ENCODE measurements around the gene ARHGEF10L. TPM values are rescaled to one million over a fixed set of nuclear protein-coding genes. Genes with fewer than 3 reads are reported as not detected.

Gene ARHGEF10L
- total RNA-seq, 1 donor: 39.1 TPM

DNA sequence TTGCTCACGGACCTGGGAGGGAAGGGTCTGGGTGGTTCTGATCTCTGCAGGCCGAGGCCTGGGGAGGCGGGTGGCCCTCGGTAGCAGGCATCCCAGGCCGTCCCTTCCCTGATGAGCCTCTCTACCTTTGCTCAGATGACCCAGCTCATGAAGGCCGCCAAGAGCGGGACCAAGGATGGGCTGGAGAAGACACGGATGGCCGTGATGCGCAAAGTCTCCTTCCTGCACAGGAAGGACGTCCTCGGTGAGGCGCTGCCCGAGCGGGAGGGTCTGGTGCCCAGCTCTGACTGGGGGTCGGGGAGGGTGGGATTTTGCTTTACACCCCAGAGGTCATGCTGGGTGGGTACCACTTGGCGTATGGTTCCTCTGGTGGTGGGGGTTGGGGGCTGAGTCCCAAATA, 76.5 kb downstream of the ARHGEF10L start:
- H3K27ac ChIP-seq (ENCODE audit: low read depth, low read length): no peak overlapping the region
- no peak overlapping the region for H2AFZ ChIP-seq (ENCODE audit: low read length)
- H3K27me3 ChIP-seq (ENCODE audit: insufficient read depth, low read length): no peaks in the 10 kb centered on the region
- H3K36me3 ChIP-seq (ENCODE audit: insufficient read depth, low read length): no peaks in the 10 kb centered on the region
- H3K79me2 ChIP-seq (ENCODE audit: insufficient read depth, low read length): peaks cover 25% of the 10 kb centered on the region
- H3K4me2 ChIP-seq (ENCODE audit: insufficient read depth, low read length): no peak overlapping the region
- H4K20me1 ChIP-seq (ENCODE audit: insufficient read depth, low read length): no peaks in the 10 kb centered on the region
- H3K4me1 ChIP-seq (ENCODE audit: insufficient read depth, low read length): peaks cover 26% of the 10 kb centered on the region
- peak; percentile 21 for DNase-seq (ENCODE audit: insufficient read length, low spot score, missing footprints)
- TF ChIP-seq, protein P1, sequence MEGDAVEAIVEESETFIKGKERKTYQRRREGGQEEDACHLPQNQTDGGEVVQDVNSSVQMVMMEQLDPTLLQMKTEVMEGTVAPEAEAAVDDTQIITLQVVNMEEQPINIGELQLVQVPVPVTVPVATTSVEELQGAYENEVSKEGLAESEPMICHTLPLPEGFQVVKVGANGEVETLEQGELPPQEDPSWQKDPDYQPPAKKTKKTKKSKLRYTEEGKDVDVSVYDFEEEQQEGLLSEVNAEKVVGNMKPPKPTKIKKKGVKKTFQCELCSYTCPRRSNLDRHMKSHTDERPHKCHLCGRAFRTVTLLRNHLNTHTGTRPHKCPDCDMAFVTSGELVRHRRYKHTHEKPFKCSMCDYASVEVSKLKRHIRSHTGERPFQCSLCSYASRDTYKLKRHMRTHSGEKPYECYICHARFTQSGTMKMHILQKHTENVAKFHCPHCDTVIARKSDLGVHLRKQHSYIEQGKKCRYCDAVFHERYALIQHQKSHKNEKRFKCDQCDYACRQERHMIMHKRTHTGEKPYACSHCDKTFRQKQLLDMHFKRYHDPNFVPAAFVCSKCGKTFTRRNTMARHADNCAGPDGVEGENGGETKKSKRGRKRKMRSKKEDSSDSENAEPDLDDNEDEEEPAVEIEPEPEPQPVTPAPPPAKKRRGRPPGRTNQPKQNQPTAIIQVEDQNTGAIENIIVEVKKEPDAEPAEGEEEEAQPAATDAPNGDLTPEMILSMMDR (IDR thresholded peaks at IDR 0.05; ENCODE audit: extremely low read depth, low read depth, low read length): no peak
- no peaks in the 10 kb centered on the region for H3K9me3 ChIP-seq (ENCODE audit: low read depth, low read length)
- H3K4me3 ChIP-seq (ENCODE audit: insufficient read depth, low read length): no peak overlapping the region

DNA sequence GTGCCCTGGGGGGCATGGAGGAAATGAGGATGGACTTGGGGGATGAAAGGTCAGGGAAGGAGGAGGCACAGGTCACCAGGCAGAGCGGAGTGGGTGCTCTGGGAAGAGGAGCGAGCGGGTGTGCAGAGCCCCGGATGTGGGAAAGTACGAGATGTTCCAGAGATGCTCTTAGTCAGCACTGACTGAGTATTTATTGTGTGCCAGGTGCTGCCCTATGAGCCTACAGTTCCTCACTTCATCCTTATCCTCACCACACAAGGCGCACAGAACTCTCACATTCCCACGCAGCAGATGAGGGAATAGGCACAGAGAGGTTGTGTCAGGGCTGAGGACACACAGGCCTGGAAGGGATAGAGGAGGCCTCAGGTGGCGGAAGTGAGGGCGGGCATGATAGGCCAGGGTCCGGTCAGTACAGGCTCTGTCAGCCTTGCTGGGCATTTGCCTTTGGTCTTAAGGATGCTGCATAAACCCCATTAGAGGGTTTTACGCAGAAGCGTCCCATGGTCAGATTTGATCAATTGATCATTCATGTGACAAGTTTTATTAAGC, 77.3 kb downstream of the ARHGEF10L start:
- H3K9me3 ChIP-seq (ENCODE audit: low read depth, low read length): no peaks in the 10 kb centered on the region
- no peak overlapping the region for H3K4me3 ChIP-seq (ENCODE audit: insufficient read depth, low read length)
- DNase-seq (ENCODE audit: insufficient read length, low spot score, missing footprints): peak; percentile 72
- no peak overlapping the region for H3K27ac ChIP-seq (ENCODE audit: low read depth, low read length)
- no peaks in the 10 kb centered on the region for H3K27me3 ChIP-seq (ENCODE audit: insufficient read depth, low read length)
- no peak overlapping the region for H3K4me2 ChIP-seq (ENCODE audit: insufficient read depth, low read length)
- H3K36me3 ChIP-seq (ENCODE audit: insufficient read depth, low read length): no peaks in the 10 kb centered on the region
- H3K79me2 ChIP-seq (ENCODE audit: insufficient read depth, low read length): peaks cover 31% of the 10 kb centered on the region
- TF ChIP-seq, protein P1 (IDR thresholded peaks at IDR 0.05; ENCODE audit: extremely low read depth, low read depth, low read length): no peak
- H2AFZ ChIP-seq (ENCODE audit: low read length): no peak overlapping the region
- no peaks in the 10 kb centered on the region for H4K20me1 ChIP-seq (ENCODE audit: insufficient read depth, low read length)
- peaks cover 23% of the 10 kb centered on the region for H3K4me1 ChIP-seq (ENCODE audit: insufficient read depth, low read length)

DNA sequence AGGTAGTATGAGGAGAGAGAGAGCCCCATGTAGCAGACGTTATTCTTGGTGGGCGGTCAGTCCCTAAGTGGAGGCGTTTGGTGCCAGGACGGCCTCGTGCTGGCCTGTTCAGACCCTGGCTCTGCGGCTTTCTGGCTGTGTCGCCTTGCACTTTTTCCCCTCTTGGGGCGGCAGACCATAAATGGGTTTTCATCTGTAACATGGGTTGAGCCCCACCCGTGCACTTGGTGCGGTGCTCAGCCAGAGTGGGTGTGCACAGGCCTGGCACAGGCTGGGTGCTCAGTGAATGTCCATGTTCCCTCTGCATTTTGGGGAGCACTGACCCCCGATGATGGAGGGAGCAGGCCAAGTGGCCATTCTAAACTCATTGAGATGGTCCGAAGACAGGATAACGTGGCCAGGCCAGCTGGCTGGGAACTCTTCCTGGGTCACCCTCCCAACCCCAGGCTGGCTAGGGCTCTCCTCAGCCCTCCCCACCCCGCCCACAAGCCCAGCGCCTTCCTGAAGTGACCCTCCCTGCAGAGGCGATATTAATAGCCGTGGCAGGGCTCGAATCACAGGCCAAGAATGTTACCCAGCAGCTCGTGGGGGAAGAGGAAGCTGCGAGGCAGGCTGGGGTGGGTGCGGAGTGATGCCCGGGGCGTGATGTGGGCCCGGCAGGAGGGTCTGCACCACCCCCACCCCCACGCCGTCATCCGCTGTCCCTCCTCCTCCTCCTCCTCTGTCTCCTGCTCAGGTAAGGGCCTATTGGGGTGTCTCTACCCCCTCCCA, 78.5 kb downstream of the ARHGEF10L start:
- Histone ChIP-seq H3K36me3 (ENCODE audit: insufficient read depth, low read length) (peaks cover 8% of the 10 kb centered on the region), H3K4me2 (ENCODE audit: insufficient read depth, low read length) (peak overlapping the region; percentile 79), H3K27ac (ENCODE audit: low read depth, low read length) (peak overlapping the region; percentile 61), H2AFZ (ENCODE audit: low read length) (peak overlapping the region; percentile 12), H3K27me3 (ENCODE audit: insufficient read depth, low read length) (no peaks in the 10 kb centered on the region), H3K4me3 (ENCODE audit: insufficient read depth, low read length) (peak overlapping the region; percentile 68), H3K4me1 (ENCODE audit: insufficient read depth, low read length) (peaks cover 17% of the 10 kb centered on the region), H3K9me3 (ENCODE audit: low read depth, low read length) (no peaks in the 10 kb centered on the region), H3K79me2 (ENCODE audit: insufficient read depth, low read length) (peaks cover 31% of the 10 kb centered on the region), H4K20me1 (ENCODE audit: insufficient read depth, low read length) (no peaks in the 10 kb centered on the region)
- TF ChIP-seq, protein P1 (IDR thresholded peaks at IDR 0.05; ENCODE audit: extremely low read depth, low read depth, low read length): no peak
- peak; percentile 96 for DNase-seq (ENCODE audit: insufficient read length, low spot score, missing footprints)

DNA sequence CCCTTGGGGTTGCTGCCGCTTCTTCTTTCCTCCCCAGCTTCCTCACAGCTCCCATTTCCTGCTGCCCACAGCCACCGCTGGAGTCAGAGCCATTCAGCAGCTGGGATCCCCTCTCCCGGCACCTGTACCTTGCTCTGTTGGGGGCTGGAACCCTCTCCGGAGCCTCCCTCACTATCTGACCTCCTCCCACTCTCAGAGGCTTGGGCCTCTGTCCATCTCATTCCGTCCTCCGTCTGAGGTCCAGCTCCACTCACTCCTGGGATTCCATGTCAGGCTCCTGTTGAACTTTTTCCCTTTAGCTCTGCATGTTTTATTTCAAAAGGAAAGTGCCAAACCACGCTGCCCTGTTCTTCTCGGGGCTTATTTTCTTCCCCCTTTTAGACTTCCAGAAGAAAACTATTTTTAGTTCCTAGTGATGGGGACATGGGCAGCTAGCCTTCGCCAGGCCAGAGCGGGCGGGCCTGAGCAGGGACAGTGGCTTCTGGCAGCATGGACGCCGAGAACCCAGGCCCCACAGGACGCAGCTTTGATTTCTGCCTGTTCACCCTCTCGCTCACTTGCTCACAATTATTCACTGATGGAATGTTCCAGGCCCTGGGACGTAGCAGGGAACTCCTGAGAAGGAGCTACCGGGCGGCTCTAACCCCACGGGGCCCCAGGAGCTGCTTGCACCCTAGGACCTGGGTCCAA, 79.2 kb downstream of the ARHGEF10L start:
- Histone ChIP-seq H3K9me3 (ENCODE audit: low read depth, low read length) (no peaks in the 10 kb centered on the region), H3K27me3 (ENCODE audit: insufficient read depth, low read length) (no peaks in the 10 kb centered on the region), H3K79me2 (ENCODE audit: insufficient read depth, low read length) (peaks cover 31% of the 10 kb centered on the region), H2AFZ (ENCODE audit: low read length) (no peak overlapping the region), H3K36me3 (ENCODE audit: insufficient read depth, low read length) (peaks cover 16% of the 10 kb centered on the region), H3K4me3 (ENCODE audit: insufficient read depth, low read length) (peak overlapping the region; percentile 68), H3K4me1 (ENCODE audit: insufficient read depth, low read length) (peaks cover 19% of the 10 kb centered on the region), H3K4me2 (ENCODE audit: insufficient read depth, low read length) (peak overlapping the region; percentile 79), H3K27ac (ENCODE audit: low read depth, low read length) (peak overlapping the region; percentile 56), H4K20me1 (ENCODE audit: insufficient read depth, low read length) (no peaks in the 10 kb centered on the region)
- TF ChIP-seq, protein P1 (IDR thresholded peaks at IDR 0.05; ENCODE audit: extremely low read depth, low read depth, low read length): no peak
- DNase-seq (ENCODE audit: insufficient read length, low spot score, missing footprints): peak; percentile 86
